Lower leg skin (tissue), 4 donors: Measurements from ENCODE around the gene PMVK. TPM values are rescaled to one million over a fixed set of nuclear protein-coding genes. Genes with fewer than 3 reads are reported as not detected.

ENCODE experiments used
- DNase-seq, 2 donors: peaks; one replicate each; pipeline ENCODE4 v3.0.0-alpha.2; 2019; ENCODE audit warnings: low spot score in 2 of 2
- H3K4me3 ChIP-seq: fragments of 200-600 bp; sonication (generic); 2 replicates; pipeline ENCODE4 v1.5.1; 2017; ENCODE audit warnings: mild to moderate bottlenecking, low read depth; ENCODE audit not compliant: poor library complexity, severe bottlenecking
- CTCF ChIP-seq, 3 donors: fragments of 450-650 bp; IDR thresholded peaks; one replicate each; pipeline ENCODE4 v1.5.1; 2016; ENCODE audit warnings: antibody characterized with exemption in 3 of 3, mild to moderate bottlenecking in 3 of 3, moderate library complexity in 2 of 3
- POLR2A ChIP-seq, 2 donors: fragments of 450-650 bp; IDR thresholded peaks; one replicate each; pipeline ENCODE4 v1.6.1; 2016 to 2017; ENCODE audit warnings: antibody characterized with exemption in 2 of 2, mild to moderate bottlenecking in 1 of 2, moderate library complexity in 1 of 2
- WGBS, 2 donors: methylation state at CpG; one replicate each; pipeline ENCODE4 v1.1.5; 2018; 5-methylcytosine and 5-hydroxymethylcytosine counted together
- intact Hi-C: fragments of 100-400 bp; cut with DNase I; formaldehyde crosslinking; loops from one replicate; pipeline ENCODE4 v1.15.0; 2023; ENCODE audit warnings: low total_unique reads
- total RNA-seq, 4 donors: library from RNA; depleted of rRNA; stranded (reverse); fragments of >200 nt; gene quantifications; one replicate each; pipeline ENCODE4 v1.1.0, GENCODE V29; 2016

Gene PMVK
- total RNA-seq, 4 donors from 2014 or later = 20.6 to 37.0 (median 33.3) TPM

GRCh38 chr1:154941333-154942013, 5.0 kb upstream of the PMVK start:
- intact Hi-C loops = no loop called here
- DNase-seq = no peak
- no peak for TF ChIP-seq POLR2A (IDR thresholded peaks at IDR 0.05)
- no peak for TF ChIP-seq CTCF (IDR thresholded peaks at IDR 0.05)
- 60 to 70% methylated on average over 5 of the region's 5 CpGs for WGBS, 2 donors
- no peak overlapping the region for H3K4me3 ChIP-seq

- no peak for TF ChIP-seq POLR2A (IDR thresholded peaks at IDR 0.05)
- TF ChIP-seq CTCF (IDR thresholded peaks at IDR 0.05) = no peak
- 63 to 65% methylated on average over 8 of the region's 8 CpGs for WGBS, 2 donors
- intact Hi-C loops = no loop called here
- DNase-seq = no peak
- no peak overlapping the region for H3K4me3 ChIP-seq
Observed at GRCh38 chr1:154940651-154941194, 4.2 kb upstream of the PMVK start.

- intact Hi-C loops = no loop called here
- WGBS, 2 donors = 75 to 86% methylated on average over 1 of the region's 1 CpG
Observed at GRCh38 chr1:154940213-154940560, 3.7 kb upstream of the PMVK start.

GRCh38 chr1:154938604-154939399, 2.3 kb upstream of the PMVK start:
- no peak for DNase-seq
- intact Hi-C loops = no loop called here
- TF ChIP-seq POLR2A (IDR thresholded peaks at IDR 0.05) = no peak
- TF ChIP-seq CTCF (IDR thresholded peaks at IDR 0.05) = no peak
- WGBS, 2 donors = 88 to 90% methylated on average over 7 of the region's 7 CpGs
- H3K4me3 ChIP-seq = no peak overlapping the region

More at GRCh38 chr1:154940213-154940560, 3.7 kb upstream of the PMVK start:
- no peak overlapping the region for H3K4me3 ChIP-seq
- no peak for TF ChIP-seq CTCF (IDR thresholded peaks at IDR 0.05)
- TF ChIP-seq POLR2A (IDR thresholded peaks at IDR 0.05) = no peak
- no peak for DNase-seq

- H3K4me3 ChIP-seq = no peak overlapping the region
- TF ChIP-seq CTCF (IDR thresholded peaks at IDR 0.05) (no peak), POLR2A (IDR thresholded peaks at IDR 0.05) (no peak)
- 63 to 74% methylated on average over 8 of the region's 8 CpGs for WGBS, 2 donors
- intact Hi-C loops = no loop called here
- no peak for DNase-seq
Observed at GRCh38 chr1:154937988-154938386, 1.5 kb upstream of the PMVK start.
